OCI-LY7 (cell line): ENCODE data around the gene ORMDL2. TPM values are rescaled to one million over a fixed set of nuclear protein-coding genes. Genes with fewer than 3 reads are reported as not detected.
"Not testable (repeated sequence)": the region's sequence is repeated elsewhere in the genome, so short reads cannot be mapped to it uniquely, and the experiment has no call there.

ENCODE experiments used
- BruUV-seq: library from RNA; stranded (reverse); fragments of 400-500 nt; replicated peaks from 2 replicates; lab custom pipeline; 2021; lab: Mats Ljungman, UMichigan
- CTCF ChIA-PET: fragments of 300-600 bp; sonication (Branson Sonifier 250); formaldehyde crosslinking; loops from one replicate; lab custom pipeline; 2022; ENCODE audit warnings: antibody characterized with exemption; ENCODE audit not compliant: unreplicated experiment; lab: Charles Lee
- POLR2A ChIA-PET: fragments of 300-600 bp; sonication (Branson Sonifier 250); formaldehyde crosslinking; loops from one replicate; lab custom pipeline; 2022; ENCODE audit warnings: antibody characterized with exemption; lab: Charles Lee
- DNase-seq: peaks from one replicate; pipeline ENCODE4 v3.0.0-alpha.2; 2015; ENCODE audit warnings: low spot score
- H2AFZ ChIP-seq: fragments of 200-600 bp; sonication (generic), shearing (Covaris generic); 2 replicates; pipeline ENCODE4 v1.6.1; 2014; ENCODE audit warnings: mild to moderate bottlenecking, antibody characterized with exemption, low read length, moderate library complexity
- H3K27ac ChIP-seq: fragments of 200-600 bp; sonication (generic); 2 replicates; pipeline ENCODE4 v1.5.1; 2014; ENCODE audit warnings: mixed run types, low read depth, mild to moderate bottlenecking, moderate library complexity, low read length, inconsistent platforms; ENCODE audit not compliant: poor library complexity, severe bottlenecking
- H3K36me3 ChIP-seq: fragments of 200-600 bp; sonication (generic); 2 replicates; pipeline ENCODE4 v1.6.1; 2014; ENCODE audit warnings: mild to moderate bottlenecking, antibody characterized with exemption, low read length, moderate library complexity, mixed read lengths; ENCODE audit not compliant: insufficient read depth
- H3K4me1 ChIP-seq: fragments of 200-600 bp; sonication (generic); 2 replicates; pipeline ENCODE4 v1.5.1; 2014; ENCODE audit warnings: mild to moderate bottlenecking, low read length; ENCODE audit not compliant: insufficient read depth, poor library complexity, severe bottlenecking
- H3K4me2 ChIP-seq: fragments of 200-600 bp; sonication (generic); 2 replicates; pipeline ENCODE4 v1.6.1; 2014; ENCODE audit warnings: mild to moderate bottlenecking, low read length
- H3K4me3 ChIP-seq: fragments of 200-600 bp; sonication (generic); 2 replicates; pipeline ENCODE4 v1.5.1; 2014; ENCODE audit warnings: mild to moderate bottlenecking, low read depth, low read length; ENCODE audit not compliant: poor library complexity, severe bottlenecking
- H3K79me2 ChIP-seq: fragments of 200-600 bp; sonication (generic); 2 replicates; pipeline ENCODE4 v1.6.1; 2016; ENCODE audit warnings: low read depth, mild to moderate bottlenecking, low read length, moderate library complexity, mixed read lengths; ENCODE audit not compliant: insufficient read depth
- H3K9me2 ChIP-seq: fragments of 200-600 bp; sonication (generic); 2 replicates; pipeline ENCODE4 v1.6.1; 2016; ENCODE audit warnings: mild to moderate bottlenecking, low read length, mixed read lengths; ENCODE audit not compliant: insufficient read depth
- H3K9me3 ChIP-seq: fragments of 200-600 bp; sonication (generic); 2 replicates; pipeline ENCODE4 v1.6.1; 2014; ENCODE audit warnings: mild to moderate bottlenecking, mixed run types, low read length, mixed read lengths
- H4K20me1 ChIP-seq: fragments of 200-600 bp; sonication (generic); 2 replicates; pipeline ENCODE4 v1.6.1; 2014; ENCODE audit warnings: mild to moderate bottlenecking, antibody characterized with exemption, low read length, moderate library complexity, mixed read lengths; ENCODE audit not compliant: insufficient read depth
- CTCF ChIP-seq: fragments of 200-600 bp; sonication (generic); conservative IDR thresholded peaks from 2 replicates; pipeline ENCODE4 v1.5.1; 2014; ENCODE audit warnings: mild to moderate bottlenecking, antibody characterized with exemption, low read length, moderate library complexity, mixed read lengths
- EZH2phosphoT487 ChIP-seq: fragments of 200-600 bp; sonication (generic); IDR thresholded peaks from 2 replicates; pipeline ENCODE4 v1.6.1; 2018; ENCODE audit warnings: low read depth, borderline replicate concordance, mild to moderate bottlenecking, mixed run types, antibody characterized with exemption, low read length, moderate library complexity, mixed read lengths
- intact Hi-C: fragments of 100-400 bp; cut with micrococcal nuclease; formaldehyde crosslinking; loops from one replicate; pipeline ENCODE4 v1.10.0; 2022; ENCODE audit not compliant: unreplicated experiment
- total RNA-seq, 2 experiments: library from RNA; depleted of rRNA in 1 of 2; stranded (reverse); fragments of >200 nt in 1 of 2; shearing (Covaris generic) in 1 of 2; gene quantifications; 2 replicates each; pipeline ENCODE4 v1.2.3, GENCODE V29; 2014 to 2022

Gene ORMDL2
- total RNA-seq, 2 experiments from 2014 or later, result 20.0 to 27.1 TPM

GRCh38 chr12:55865327-55865726 lies 47.5 kb downstream of the ORMDL2 start:
- no peak overlapping the region for H3K4me3 ChIP-seq
- POLR2A ChIA-PET, result interaction anchor here (0.5 to 1.1 kb wide), 3 partner anchors 15 to 228 kb away, joined by 3 to 4 read pairs (median 3); no protein-coding TSS in a partner anchor
- H3K9me2 ChIP-seq, result no peaks in the 10 kb centered on the region
- no TSS peak for BruUV-seq
- no peaks in the 10 kb centered on the region for H3K36me3 ChIP-seq
- CTCF ChIA-PET, result no interaction called here
- peaks cover 7% of the 10 kb centered on the region; the same call in 1 of the 2 replicates for H3K9me3 ChIP-seq
- H3K4me1 ChIP-seq, result no peaks in the 10 kb centered on the region
- TF ChIP-seq EZH2phosphoT487 (no peak), CTCF (no peak)
- no peak for DNase-seq
- intact Hi-C loops, result no loop called here
- no peaks in the 10 kb centered on the region for H4K20me1 ChIP-seq
- H3K27ac ChIP-seq, result no peak overlapping the region
- no peaks in the 10 kb centered on the region for H3K79me2 ChIP-seq
- H3K4me2 ChIP-seq, result no peak overlapping the region
- no peak overlapping the region for H2AFZ ChIP-seq

GRCh38 chr12:55866454-55867004 lies 48.7 kb downstream of the ORMDL2 start:
- H3K9me2 ChIP-seq, BruUV-seq, H3K9me3 ChIP-seq, H4K20me1 ChIP-seq, H3K4me2 ChIP-seq, H2AFZ ChIP-seq, DNase-seq, H3K79me2 ChIP-seq, H3K4me3 ChIP-seq, H3K27ac ChIP-seq, intact Hi-C loops, H3K4me1 ChIP-seq, H3K36me3 ChIP-seq: not testable (repeated sequence)
- CTCF ChIA-PET, result interaction anchor here (1.0 kb wide), 1 partner anchor 20 kb away, joined by 3 read pairs; no protein-coding TSS in a partner anchor
- POLR2A ChIA-PET, result interaction anchor here (0.6 to 1.1 kb wide), 2 partner anchors 70 to 143 kb away, joined by 3 read pairs; no protein-coding TSS in a partner anchor

Other genes starting within 250 kb of the ORMDL2 start
- gene OR2AP1, start 245.6 kb upstream of the ORMDL2 start, total RNA-seq (2014; rRNA removed; shearing (Covaris generic)), result not detected in 2 replicates
- not detected in 2 replicates for gene OR2AP1, start 245.6 kb upstream of the ORMDL2 start, total RNA-seq (2022)
- gene OR10P1, start 181.1 kb upstream of the ORMDL2 start, total RNA-seq (2014; rRNA removed; shearing (Covaris generic)), result not detected in 2 replicates
- gene OR10P1, start 181.1 kb upstream of the ORMDL2 start, total RNA-seq (2022), result not detected in 2 replicates
- gene ITGA7, start 110.1 kb upstream of the ORMDL2 start, total RNA-seq (2014; rRNA removed; shearing (Covaris generic)), result 1.5 and 2.3 TPM in 2 replicates
- gene ITGA7, start 110.1 kb upstream of the ORMDL2 start, total RNA-seq (2022), result 3.3 and 4.0 TPM in 2 replicates
- gene BLOC1S1, start 102.0 kb upstream of the ORMDL2 start, total RNA-seq (2014; rRNA removed; shearing (Covaris generic)), result 139 and 161 TPM in 2 replicates
- gene BLOC1S1, start 102.0 kb upstream of the ORMDL2 start, total RNA-seq (2022), result 152 and 159 TPM in 2 replicates
- gene RDH5, start 97.6 kb upstream of the ORMDL2 start, total RNA-seq (2014; rRNA removed; shearing (Covaris generic)), result 6.2 and 8.9 TPM in 2 replicates
- gene RDH5, start 97.6 kb upstream of the ORMDL2 start, total RNA-seq (2022), result 19.6 and 20.1 TPM in 2 replicates
- 102 and 143 TPM in 2 replicates for gene CD63, start 89.0 kb upstream of the ORMDL2 start, total RNA-seq (2014; rRNA removed; shearing (Covaris generic))
- gene CD63, start 89.0 kb upstream of the ORMDL2 start, total RNA-seq (2022), result 112 and 130 TPM in 2 replicates
- gene GDF11, start 74.9 kb upstream of the ORMDL2 start, total RNA-seq (2014; rRNA removed; shearing (Covaris generic)), result 4.5 and 5.2 TPM in 2 replicates
- 18.0 and 19.9 TPM in 2 replicates for gene GDF11, start 74.9 kb upstream of the ORMDL2 start, total RNA-seq (2022)
- 86.1 and 161 TPM in 2 replicates for gene SARNP, start 317 bp upstream of the ORMDL2 start, total RNA-seq (2014; rRNA removed; shearing (Covaris generic))
- gene SARNP, start 317 bp upstream of the ORMDL2 start, total RNA-seq (2022), result 85.5 and 92.0 TPM in 2 replicates
- 50.8 and 60.9 TPM in 2 replicates for gene DNAJC14, start 11.5 kb downstream of the ORMDL2 start, total RNA-seq (2014; rRNA removed; shearing (Covaris generic))
- gene DNAJC14, start 11.5 kb downstream of the ORMDL2 start, total RNA-seq (2022), result 52.3 and 59.3 TPM in 2 replicates
- gene MMP19, start 24.9 kb downstream of the ORMDL2 start, total RNA-seq (2014; rRNA removed; shearing (Covaris generic)), result not detected in 2 replicates
- not detected in 2 replicates for gene MMP19, start 24.9 kb downstream of the ORMDL2 start, total RNA-seq (2022)
- 88.5 and 97.2 TPM in 2 replicates for gene PYM1, start 109.9 kb downstream of the ORMDL2 start, total RNA-seq (2014; rRNA removed; shearing (Covaris generic))
- 82.7 and 88.5 TPM in 2 replicates for gene PYM1, start 109.9 kb downstream of the ORMDL2 start, total RNA-seq (2022)
- gene DGKA, start 113.1 kb downstream of the ORMDL2 start, total RNA-seq (2014; rRNA removed; shearing (Covaris generic)), result 106 and 144 TPM in 2 replicates
- 170 and 216 TPM in 2 replicates for gene DGKA, start 113.1 kb downstream of the ORMDL2 start, total RNA-seq (2022)
- 0.49 and 1.4 TPM in 2 replicates for gene PMEL, start 148.0 kb downstream of the ORMDL2 start, total RNA-seq (2014; rRNA removed; shearing (Covaris generic))
- 2.4 and 3.0 TPM in 2 replicates for gene PMEL, start 148.0 kb downstream of the ORMDL2 start, total RNA-seq (2022)
- gene CDK2, start 148.8 kb downstream of the ORMDL2 start, total RNA-seq (2014; rRNA removed; shearing (Covaris generic)), result 57.8 and 68.1 TPM in 2 replicates
- gene CDK2, start 148.8 kb downstream of the ORMDL2 start, total RNA-seq (2022), result 80.9 and 81.4 TPM in 2 replicates
- gene RAB5B, start 156.0 kb downstream of the ORMDL2 start, total RNA-seq (2014; rRNA removed; shearing (Covaris generic)), result 21.6 and 21.8 TPM in 2 replicates
- 47.2 and 50.5 TPM in 2 replicates for gene RAB5B, start 156.0 kb downstream of the ORMDL2 start, total RNA-seq (2022)
- gene SUOX, start 179.2 kb downstream of the ORMDL2 start, total RNA-seq (2014; rRNA removed; shearing (Covaris generic)), result 2.5 and 2.7 TPM in 2 replicates
- 6.4 and 7.4 TPM in 2 replicates for gene SUOX, start 179.2 kb downstream of the ORMDL2 start, total RNA-seq (2022)
- 0.90 and 1.3 TPM in 2 replicates for gene IKZF4, start 203.0 kb downstream of the ORMDL2 start, total RNA-seq (2014; rRNA removed; shearing (Covaris generic))
- gene IKZF4, start 203.0 kb downstream of the ORMDL2 start, total RNA-seq (2022), result 6.0 and 8.8 TPM in 2 replicates
- 306 and 600 TPM in 2 replicates for gene RPS26, start 223.9 kb downstream of the ORMDL2 start, total RNA-seq (2014; rRNA removed; shearing (Covaris generic))
- 74.6 and 79.1 TPM in 2 replicates for gene RPS26, start 223.9 kb downstream of the ORMDL2 start, total RNA-seq (2022)